Measurements from ENCODE around the gene CAPSL. TPM values are rescaled to one million over a fixed set of nuclear protein-coding genes. Genes with fewer than 3 reads are reported as not detected.

CAPSL gene
- total RNA-seq, 3 donors from 2014 or later, result not detected

- Histone ChIP-seq H3K27ac (no peak overlapping the region), H3K9me3 (no peaks in the 10 kb centered on the region), H3K36me3 (no peaks in the 10 kb centered on the region), H3K4me3 (no peak overlapping the region), H3K4me1 (no peaks in the 10 kb centered on the region), H3K27me3 (no peaks in the 10 kb centered on the region)
- intact Hi-C loops (cut with DNase I; ENCODE audit: low total_unique reads), result no loop called here
- DNase-seq (ENCODE audit: low spot score in 2 of 2), result no peak
- TF ChIP-seq POLR2AphosphoS5 (IDR thresholded peaks at IDR 0.05), result no peak
- no peak for TF ChIP-seq CTCF (IDR thresholded peaks at IDR 0.05)
- TF ChIP-seq POLR2A (IDR thresholded peaks at IDR 0.05), result no peak
These were observed 68.6 kb downstream of the CAPSL start for GRCh38 chr5:35869685-35870277.

- no peak for DNase-seq (ENCODE audit: low spot score in 2 of 2)
- no peaks in the 10 kb centered on the region for H3K27me3 ChIP-seq
- intact Hi-C loops (cut with DNase I; ENCODE audit: low total_unique reads), result no loop called here
- no peak overlapping the region for H3K4me3 ChIP-seq
- no peaks in the 10 kb centered on the region for H3K9me3 ChIP-seq
- H3K27ac ChIP-seq, result no peak overlapping the region
- H3K36me3 ChIP-seq, result no peaks in the 10 kb centered on the region
- TF ChIP-seq CTCF (IDR thresholded peaks at IDR 0.05), result no peak
- no peak for TF ChIP-seq POLR2AphosphoS5 (IDR thresholded peaks at IDR 0.05)
- TF ChIP-seq POLR2A (IDR thresholded peaks at IDR 0.05), result no peak
- no peaks in the 10 kb centered on the region for H3K4me1 ChIP-seq
These were observed 70.4 kb downstream of the CAPSL start for GRCh38 chr5:35867998-35868397.

GRCh38 chr5:35863159-35863558, 75.3 kb downstream of the CAPSL start:
- Histone ChIP-seq H3K36me3 (no peaks in the 10 kb centered on the region), H3K9me3 (no peaks in the 10 kb centered on the region), H3K4me3 (no peak overlapping the region), H3K27me3 (no peaks in the 10 kb centered on the region), H3K4me1 (no peaks in the 10 kb centered on the region), H3K27ac (no peak overlapping the region)
- intact Hi-C loops (cut with DNase I; ENCODE audit: low total_unique reads), result no loop called here
- TF ChIP-seq CTCF (IDR thresholded peaks at IDR 0.05), result no peak
- TF ChIP-seq POLR2AphosphoS5 (IDR thresholded peaks at IDR 0.05), result no peak
- TF ChIP-seq POLR2A (IDR thresholded peaks at IDR 0.05), result no peak
- no peak for DNase-seq (ENCODE audit: low spot score in 2 of 2)

GRCh38 chr5:35862126-35862525, 76.3 kb downstream of the CAPSL start:
- no peaks in the 10 kb centered on the region for H3K27me3 ChIP-seq
- H3K4me1 ChIP-seq, result no peaks in the 10 kb centered on the region
- intact Hi-C loops (cut with DNase I; ENCODE audit: low total_unique reads), result no loop called here
- no peak overlapping the region for H3K27ac ChIP-seq
- H3K9me3 ChIP-seq, result no peaks in the 10 kb centered on the region
- TF ChIP-seq POLR2AphosphoS5 (IDR thresholded peaks at IDR 0.05), result no peak
- no peak for TF ChIP-seq CTCF (IDR thresholded peaks at IDR 0.05)
- no peak for TF ChIP-seq POLR2A (IDR thresholded peaks at IDR 0.05)
- no peaks in the 10 kb centered on the region for H3K36me3 ChIP-seq
- no peak overlapping the region for H3K4me3 ChIP-seq
- DNase-seq (ENCODE audit: low spot score in 2 of 2), result no peak

- no peak for DNase-seq (ENCODE audit: low spot score in 2 of 2)
- no peaks in the 10 kb centered on the region for H3K9me3 ChIP-seq
These were observed 76.7 kb downstream of the CAPSL start for GRCh38 chr5:35861718-35862117.

More at GRCh38 chr5:35861718-35862117, 76.7 kb downstream of the CAPSL start:
- Histone ChIP-seq H3K27ac (no peak overlapping the region), H3K4me1 (no peaks in the 10 kb centered on the region), H3K4me3 (no peak overlapping the region), H3K36me3 (no peaks in the 10 kb centered on the region), H3K27me3 (no peaks in the 10 kb centered on the region)
- TF ChIP-seq CTCF (IDR thresholded peaks at IDR 0.05) (no peak), POLR2A (IDR thresholded peaks at IDR 0.05) (no peak), POLR2AphosphoS5 (IDR thresholded peaks at IDR 0.05) (no peak)
- intact Hi-C loops (cut with DNase I; ENCODE audit: low total_unique reads), result no loop called here
